Transverse colon (tissue), 4 donors: ENCODE data around the gene MED8.

Experiments used
- POLR2A ChIP-seq: fragments of 450-650 bp; IDR thresholded peaks from one replicate; pipeline ENCODE4 v1.6.1; 2016; ENCODE audit warnings: antibody characterized with exemption, mild to moderate bottlenecking, moderate library complexity
- POLR2AphosphoS5 ChIP-seq, 3 donors: sonication (generic); formaldehyde crosslinking; IDR thresholded peaks; one replicate each; pipeline ENCODE4 v1.6.1; 2016; ENCODE audit warnings: antibody characterized with exemption in 3 of 3
- TF ChIP-seq, protein P1 (sequence below), 5 experiments: fragments of 200-600 bp in 3 of 5; fragments of 450-650 bp in 2 of 5; sonication (generic) in 3 of 5; IDR thresholded peaks; 1 replicate in 2 of 5; 2 replicates in 3 of 5; pipeline ENCODE4 v1.5.1; 2016 to 2017; ENCODE audit warnings: antibody characterized with exemption in 5 of 5, inconsistent platforms in 3 of 5, mild to moderate bottlenecking in 2 of 5, moderate library complexity in 1 of 5

DNA sequence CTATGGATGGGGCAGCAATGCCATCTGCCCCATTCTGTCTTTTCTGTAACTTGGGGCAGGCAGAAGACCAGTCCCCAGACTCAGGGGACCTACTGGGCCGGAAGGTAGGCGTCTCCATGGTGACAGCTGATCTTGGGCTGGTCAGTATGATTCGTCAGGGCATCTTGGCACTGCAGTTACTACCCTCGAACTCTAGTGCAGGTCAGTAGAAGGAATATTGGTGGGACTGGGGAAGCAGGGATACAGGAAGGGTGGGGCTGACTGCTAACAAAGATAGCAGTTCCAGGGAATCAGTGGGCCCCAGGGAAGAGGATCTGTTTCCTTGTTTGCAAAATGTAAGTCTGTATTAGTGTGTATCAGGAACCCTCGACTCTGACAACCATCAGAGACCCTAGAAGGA is 26.3 kb upstream of the MED8 start:
- TF ChIP-seq POLR2A (no peak), POLR2AphosphoS5 (IDR thresholded peaks at IDR 0.05) (no peak)
- TF ChIP-seq, protein P1, sequence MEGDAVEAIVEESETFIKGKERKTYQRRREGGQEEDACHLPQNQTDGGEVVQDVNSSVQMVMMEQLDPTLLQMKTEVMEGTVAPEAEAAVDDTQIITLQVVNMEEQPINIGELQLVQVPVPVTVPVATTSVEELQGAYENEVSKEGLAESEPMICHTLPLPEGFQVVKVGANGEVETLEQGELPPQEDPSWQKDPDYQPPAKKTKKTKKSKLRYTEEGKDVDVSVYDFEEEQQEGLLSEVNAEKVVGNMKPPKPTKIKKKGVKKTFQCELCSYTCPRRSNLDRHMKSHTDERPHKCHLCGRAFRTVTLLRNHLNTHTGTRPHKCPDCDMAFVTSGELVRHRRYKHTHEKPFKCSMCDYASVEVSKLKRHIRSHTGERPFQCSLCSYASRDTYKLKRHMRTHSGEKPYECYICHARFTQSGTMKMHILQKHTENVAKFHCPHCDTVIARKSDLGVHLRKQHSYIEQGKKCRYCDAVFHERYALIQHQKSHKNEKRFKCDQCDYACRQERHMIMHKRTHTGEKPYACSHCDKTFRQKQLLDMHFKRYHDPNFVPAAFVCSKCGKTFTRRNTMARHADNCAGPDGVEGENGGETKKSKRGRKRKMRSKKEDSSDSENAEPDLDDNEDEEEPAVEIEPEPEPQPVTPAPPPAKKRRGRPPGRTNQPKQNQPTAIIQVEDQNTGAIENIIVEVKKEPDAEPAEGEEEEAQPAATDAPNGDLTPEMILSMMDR (IDR thresholded peaks at IDR 0.05): no peak
